ENCODE results near the gene ZBTB7B. TPM values are rescaled to one million over a fixed set of nuclear protein-coding genes. Genes with fewer than 3 reads are reported as not detected.

Gene ZBTB7B
- polyA plus RNA-seq, 2 of the 4 experiments (the other 2 are of a cell fraction), result 20.5 to 30.7 TPM

DNA sequence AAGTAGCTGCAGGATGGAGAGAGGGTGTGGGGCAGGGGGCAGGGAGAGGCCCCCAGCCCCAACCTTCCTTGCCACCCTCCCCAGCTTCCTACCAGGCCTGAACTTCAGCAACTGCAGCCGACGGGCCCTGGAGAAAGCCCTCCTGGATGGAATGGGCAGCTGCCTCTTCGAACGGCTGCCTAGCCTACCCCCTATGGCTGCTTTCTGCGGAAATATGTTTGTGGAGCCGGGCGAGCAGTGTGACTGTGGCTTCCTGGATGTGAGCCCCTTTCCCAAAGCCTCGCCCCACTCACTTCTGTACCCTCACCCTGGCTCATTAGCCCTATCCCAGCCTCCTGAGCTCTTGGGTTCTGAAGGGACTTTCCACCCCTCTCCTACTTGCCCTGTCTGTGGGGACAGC, 54.5 kb downstream of the ZBTB7B start:
- Histone ChIP-seq H3K4me1 (peaks cover 17% of the 10 kb centered on the region), H3K4me3 (no peak overlapping the region), H3K27ac (no peak overlapping the region), H3K4me2 (no peak overlapping the region), H3K9me3 (no peaks in the 10 kb centered on the region)
- ChIA-PET POLR2A (interaction anchor here (0.5 to 1.2 kb wide), 2 partner anchors 72 to 87 kb away, joined by 3 read pairs; no protein-coding TSS in a partner anchor), CTCF (interaction anchor here (0.6 to 27.3 kb wide), 9 partner anchors 16 to 388 kb away, joined by 3 to 350 read pairs (median 5); partner anchors contain the start of gene EFNA3)
- 98% methylated on average over 8 of the region's 8 CpGs for WGBS (ENCODE audit: missing lambda C conversion rate)
- FAIRE-seq (no peak), DNase-seq (ENCODE audit: low read depth in 1 of 2, low spot score in 1 of 2) (no peak), ATAC-seq (no peak)
- TF ChIP-seq MAX (IDR thresholded peaks at IDR 0.05), result no peak

GRCh38 chr1:155057788-155058211, 55.2 kb downstream of the ZBTB7B start:
- H3K4me2 ChIP-seq, result no peak overlapping the region
- ATAC-seq (no peak), FAIRE-seq (no peak), DNase-seq (ENCODE audit: low read depth in 1 of 2, low spot score in 1 of 2) (no peak)
- no peak overlapping the region for H3K27ac ChIP-seq
- ChIA-PET CTCF (interaction anchor here (0.6 to 27.3 kb wide), 8 partner anchors 15 to 388 kb away, joined by 3 to 350 read pairs (median 4); partner anchors contain the start of gene EFNA3), POLR2A (interaction anchor here (1.2 kb wide), 1 partner anchor 88 kb away, joined by 3 read pairs; no protein-coding TSS in a partner anchor)
- H3K4me1 ChIP-seq, result peaks cover 17% of the 10 kb centered on the region
- TF ChIP-seq E2F6 (IDR thresholded peaks at IDR 0.05; ENCODE audit: borderline replicate concordance, low read depth) (no peak), RNF2 (IDR thresholded peaks at IDR 0.05; ENCODE audit: borderline replicate concordance, low read depth) (no peak), EHF (CRISPR knock-in tag; IDR thresholded peaks at IDR 0.05) (no peak), NFE2L2 (conservative IDR thresholded peaks at IDR 0.05; ENCODE audit: low read length) (no peak), PHF8 (IDR thresholded peaks at IDR 0.05; ENCODE audit: borderline replicate concordance, low read depth) (no peak), FOSB (CRISPR knock-in tag; IDR thresholded peaks at IDR 0.05) (no peak), RARB (CRISPR knock-in tag; IDR thresholded peaks at IDR 0.05) (no peak), JUN (IDR thresholded peaks at IDR 0.05) (no peak), CHD4 (IDR thresholded peaks at IDR 0.05; ENCODE audit: borderline replicate concordance) (no peak), HOXB5 (CRISPR knock-in tag; IDR thresholded peaks at IDR 0.05) (no peak), TP53 (CRISPR knock-in tag; IDR thresholded peaks at IDR 0.05) (no peak)
- TF ChIP-seq, protein P1, sequence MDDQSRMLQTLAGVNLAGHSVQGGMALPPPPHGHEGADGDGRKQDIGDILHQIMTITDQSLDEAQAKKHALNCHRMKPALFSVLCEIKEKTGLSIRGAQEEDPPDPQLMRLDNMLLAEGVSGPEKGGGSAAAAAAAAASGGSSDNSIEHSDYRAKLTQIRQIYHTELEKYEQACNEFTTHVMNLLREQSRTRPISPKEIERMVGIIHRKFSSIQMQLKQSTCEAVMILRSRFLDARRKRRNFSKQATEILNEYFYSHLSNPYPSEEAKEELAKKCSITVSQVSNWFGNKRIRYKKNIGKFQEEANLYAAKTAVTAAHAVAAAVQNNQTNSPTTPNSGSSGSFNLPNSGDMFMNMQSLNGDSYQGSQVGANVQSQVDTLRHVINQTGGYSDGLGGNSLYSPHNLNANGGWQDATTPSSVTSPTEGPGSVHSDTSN (IDR thresholded peaks at IDR 0.05), result no peak
- no peaks in the 10 kb centered on the region for H3K9me3 ChIP-seq
- whole genome bisulfite sequencing (ENCODE audit: missing lambda C conversion rate), result 82% methylated on average over 10 of the region's 13 CpGs
- no peak overlapping the region for H3K4me3 ChIP-seq

DNA sequence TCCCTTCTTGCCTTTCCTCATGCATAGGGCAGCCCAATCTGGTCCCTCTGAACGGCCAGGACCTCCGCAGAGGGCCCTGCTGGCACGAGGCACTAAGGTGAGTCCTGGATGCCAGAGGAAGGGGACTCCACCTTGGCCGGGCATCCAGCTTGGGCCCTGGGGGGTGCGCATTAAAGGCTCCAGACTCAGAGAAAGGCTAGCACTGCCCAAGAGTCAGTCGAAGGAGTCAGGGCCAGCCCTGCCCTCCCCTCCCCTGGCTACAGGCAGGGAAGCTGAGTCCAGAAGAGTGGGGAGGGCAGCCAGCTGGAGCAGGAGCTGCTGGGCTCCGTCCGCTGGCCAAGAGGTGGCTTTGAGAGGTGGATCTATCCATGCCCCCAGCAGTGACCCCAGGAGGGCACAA, 58.1 kb downstream of the ZBTB7B start:
- FAIRE-seq, result no peak
- WGBS (ENCODE audit: missing lambda C conversion rate), result 86% methylated on average over 5 of the region's 8 CpGs
- CTCF ChIA-PET, result interaction anchor here (0.7 to 27.3 kb wide), 24 partner anchors 8 to 579 kb away, joined by 3 to 350 read pairs (median 5); partner anchors contain the start of genes ADAM15, EFNA3 and KRTCAP2
- no peak for DNase-seq (ENCODE audit: low read depth in 1 of 2, low spot score in 1 of 2)
- POLR2A ChIA-PET, result interaction anchor here (0.5 kb wide), 1 partner anchor 76 kb away, joined by 5 read pairs; no protein-coding TSS in a partner anchor
- ATAC-seq, result no peak
- no peak overlapping the region for H3K4me3 ChIP-seq
- H3K4me2 ChIP-seq, result no peak overlapping the region
- no peaks in the 10 kb centered on the region for H3K9me3 ChIP-seq
- TF ChIP-seq CBX8 (IDR thresholded peaks at IDR 0.05) (no peak), ELK1 (IDR thresholded peaks at IDR 0.05; ENCODE audit: low read depth, low read length) (no peak), TFCP2L1 (CRISPR knock-in tag; IDR thresholded peaks at IDR 0.05) (no peak), HOXB13 (CRISPR knock-in tag; IDR thresholded peaks at IDR 0.05; ENCODE audit: low read depth) (no peak), USF2 (IDR thresholded peaks at IDR 0.05) (no peak), CHD4 (IDR thresholded peaks at IDR 0.05; ENCODE audit: borderline replicate concordance) (no peak), RAD21 (conservative IDR thresholded peaks at IDR 0.05 in 1 of 2, IDR thresholded peaks at IDR 0.05 in 1 of 2) (no peak)
- peaks cover 23% of the 10 kb centered on the region for H3K4me1 ChIP-seq
- H3K27ac ChIP-seq, result no peak overlapping the region

All from A549 (cell line).